Stomach (tissue), 4 donors: ENCODE measurements around the gene YPEL2.

ENCODE experiments used
- POLR2A ChIP-seq, 4 donors: fragments of 450-650 bp; IDR thresholded peaks; one replicate each; pipeline ENCODE4 v1.6.1; 2016; ENCODE audit warnings: antibody characterized with exemption in 4 of 4, control low read depth in 2 of 4, mild to moderate bottlenecking in 1 of 4, moderate library complexity in 1 of 4
- TF ChIP-seq, protein P1 (sequence below), 7 experiments: fragments of 450-650 bp in 4 of 7; fragments of 200-600 bp in 3 of 7; sonication (generic) in 3 of 7; IDR thresholded peaks; one replicate each; pipeline ENCODE4 v1.5.1; 2016 to 2019; ENCODE audit warnings: antibody characterized with exemption in 7 of 7, control low read depth in 2 of 7, mild to moderate bottlenecking in 1 of 7

DNA sequence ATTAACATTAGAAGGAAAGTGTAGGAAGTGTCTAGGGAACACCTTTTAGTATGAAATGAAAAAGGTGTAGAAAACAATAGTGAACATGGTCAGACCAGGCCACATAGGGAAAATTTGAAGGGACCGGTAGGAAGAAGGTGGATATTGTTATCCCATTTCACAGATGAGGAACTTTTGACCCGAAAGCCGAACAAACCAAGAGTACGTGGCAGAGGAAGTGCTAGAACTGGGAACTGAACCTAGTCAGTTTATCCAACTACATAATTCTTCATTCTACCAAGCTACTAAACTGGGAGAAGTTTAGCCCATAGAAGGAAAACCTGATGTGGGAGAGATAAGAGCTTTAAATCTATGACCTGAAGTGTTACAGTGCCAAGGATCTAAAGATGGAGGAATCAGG is 43.2 kb downstream of the YPEL2 start:
- TF ChIP-seq POLR2A (IDR thresholded peaks at IDR 0.05), result no peak
- TF ChIP-seq, protein P1, sequence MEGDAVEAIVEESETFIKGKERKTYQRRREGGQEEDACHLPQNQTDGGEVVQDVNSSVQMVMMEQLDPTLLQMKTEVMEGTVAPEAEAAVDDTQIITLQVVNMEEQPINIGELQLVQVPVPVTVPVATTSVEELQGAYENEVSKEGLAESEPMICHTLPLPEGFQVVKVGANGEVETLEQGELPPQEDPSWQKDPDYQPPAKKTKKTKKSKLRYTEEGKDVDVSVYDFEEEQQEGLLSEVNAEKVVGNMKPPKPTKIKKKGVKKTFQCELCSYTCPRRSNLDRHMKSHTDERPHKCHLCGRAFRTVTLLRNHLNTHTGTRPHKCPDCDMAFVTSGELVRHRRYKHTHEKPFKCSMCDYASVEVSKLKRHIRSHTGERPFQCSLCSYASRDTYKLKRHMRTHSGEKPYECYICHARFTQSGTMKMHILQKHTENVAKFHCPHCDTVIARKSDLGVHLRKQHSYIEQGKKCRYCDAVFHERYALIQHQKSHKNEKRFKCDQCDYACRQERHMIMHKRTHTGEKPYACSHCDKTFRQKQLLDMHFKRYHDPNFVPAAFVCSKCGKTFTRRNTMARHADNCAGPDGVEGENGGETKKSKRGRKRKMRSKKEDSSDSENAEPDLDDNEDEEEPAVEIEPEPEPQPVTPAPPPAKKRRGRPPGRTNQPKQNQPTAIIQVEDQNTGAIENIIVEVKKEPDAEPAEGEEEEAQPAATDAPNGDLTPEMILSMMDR (IDR thresholded peaks at IDR 0.05), result no peak
